Dedifferentiated amniotic fluid mesenchymal stem cell (primary cell): ENCODE data around the gene JAG2.

Experiments
- DNase-seq: peaks from one replicate; pipeline ENCODE4 v3.0.0-alpha.2; 2016; ENCODE audit errors: extremely low spot score

The JAG2 gene

DNA sequence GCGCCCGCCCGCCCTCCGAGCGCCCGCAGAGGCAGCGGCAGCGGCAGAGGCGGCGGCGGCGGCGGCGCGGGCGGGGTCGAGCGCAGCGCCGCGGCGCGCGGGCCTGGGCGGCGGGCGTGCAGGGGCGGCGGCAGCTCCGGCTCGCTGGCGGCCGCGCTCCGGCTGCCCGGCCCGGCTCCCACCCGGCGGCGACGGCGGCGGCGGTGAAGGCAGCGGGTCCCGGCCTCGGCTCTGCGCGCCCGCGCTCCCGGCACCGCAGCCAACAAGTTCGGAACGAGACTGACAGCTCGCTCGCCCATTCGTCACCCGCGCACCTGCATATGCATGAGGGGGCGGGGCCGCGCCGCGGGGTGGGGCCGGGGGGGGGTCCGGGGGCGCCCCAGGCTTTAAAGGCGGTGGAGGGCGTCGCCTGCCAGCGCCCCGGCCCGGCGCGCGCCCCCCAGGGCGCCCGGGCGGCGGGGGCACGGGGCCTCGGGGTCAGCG, at the start of gene JAG2:
Gene JAG2, minus strand, starts transcription at position 281 of the 483 bp plus-strand sequence. CDS start 356 bp downstream, outside the sequence.
- no peak for DNase-seq

DNA sequence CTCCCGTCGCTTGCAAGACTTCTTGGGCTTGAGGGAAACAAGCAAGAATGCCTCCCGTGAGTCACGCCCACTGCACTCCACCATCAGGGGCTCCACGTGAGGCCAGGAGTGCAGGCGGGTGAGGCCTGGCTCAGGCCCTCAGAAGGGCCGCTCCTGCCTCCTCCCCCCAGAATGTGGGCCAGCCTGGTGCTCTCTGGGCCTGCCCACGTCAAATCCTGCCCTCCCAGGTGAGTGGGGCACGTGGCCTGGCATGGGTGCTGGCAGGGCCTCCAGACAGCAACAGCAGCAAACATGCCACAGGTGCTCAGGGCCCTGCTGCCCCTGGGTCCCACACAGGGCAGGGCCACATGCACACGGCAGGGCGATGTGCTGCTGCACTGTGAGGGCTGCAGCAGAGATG, 49.2 kb upstream of the JAG2 start:
- DNase-seq = no peak

DNA sequence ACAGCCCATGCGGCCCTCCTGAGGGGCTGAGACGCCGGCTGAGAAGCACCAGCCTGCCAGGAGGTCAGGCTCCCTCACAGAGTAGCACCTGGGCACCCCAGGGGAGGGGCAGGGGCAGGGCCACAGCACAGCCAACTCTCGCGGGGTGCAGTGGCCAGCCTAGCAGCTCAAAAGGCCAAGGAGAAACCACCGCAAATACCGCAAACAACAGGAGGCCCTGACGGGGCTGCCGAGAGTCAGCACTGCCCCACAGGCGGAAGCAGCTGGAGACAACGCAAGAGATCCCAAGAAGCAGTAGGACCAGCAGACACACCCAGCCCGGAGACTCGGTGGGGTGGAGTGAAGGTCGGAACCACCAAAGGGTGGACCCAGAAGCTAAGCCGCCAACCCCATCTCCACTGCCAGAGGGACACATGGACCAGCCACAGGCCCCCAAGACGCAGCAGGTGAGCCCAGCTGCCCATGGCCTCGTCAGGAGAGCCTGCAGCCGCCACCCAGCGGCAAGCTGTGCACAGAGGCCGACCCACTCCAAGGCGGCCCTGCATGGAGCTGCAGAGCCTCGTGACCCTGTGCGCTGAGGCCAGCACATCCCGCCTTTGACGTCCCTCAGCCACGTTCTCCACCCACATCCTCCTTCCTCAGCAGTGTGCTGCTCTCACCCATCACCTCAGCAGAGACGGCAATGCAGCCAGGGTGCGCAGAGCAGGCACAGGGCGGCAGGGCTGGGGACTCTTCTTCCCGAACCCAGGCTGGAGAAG, 48.1 kb upstream of the JAG2 start:
- no peak for DNase-seq

DNA sequence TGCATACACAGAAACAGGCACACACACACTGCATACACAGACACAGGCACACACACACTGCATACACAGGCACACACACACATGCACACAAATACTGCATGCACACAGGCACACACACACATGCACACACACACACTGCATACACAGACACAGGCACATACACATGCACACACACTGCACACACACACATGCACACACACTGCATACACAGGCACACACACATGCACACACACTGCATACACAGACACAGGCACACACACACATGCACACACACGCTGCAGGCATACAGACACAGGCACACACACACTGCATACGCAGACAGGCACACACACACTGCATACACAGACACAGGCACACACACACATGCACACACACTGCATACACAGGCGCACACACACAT, 47.0 kb upstream of the JAG2 start:
- no peak for DNase-seq

DNA sequence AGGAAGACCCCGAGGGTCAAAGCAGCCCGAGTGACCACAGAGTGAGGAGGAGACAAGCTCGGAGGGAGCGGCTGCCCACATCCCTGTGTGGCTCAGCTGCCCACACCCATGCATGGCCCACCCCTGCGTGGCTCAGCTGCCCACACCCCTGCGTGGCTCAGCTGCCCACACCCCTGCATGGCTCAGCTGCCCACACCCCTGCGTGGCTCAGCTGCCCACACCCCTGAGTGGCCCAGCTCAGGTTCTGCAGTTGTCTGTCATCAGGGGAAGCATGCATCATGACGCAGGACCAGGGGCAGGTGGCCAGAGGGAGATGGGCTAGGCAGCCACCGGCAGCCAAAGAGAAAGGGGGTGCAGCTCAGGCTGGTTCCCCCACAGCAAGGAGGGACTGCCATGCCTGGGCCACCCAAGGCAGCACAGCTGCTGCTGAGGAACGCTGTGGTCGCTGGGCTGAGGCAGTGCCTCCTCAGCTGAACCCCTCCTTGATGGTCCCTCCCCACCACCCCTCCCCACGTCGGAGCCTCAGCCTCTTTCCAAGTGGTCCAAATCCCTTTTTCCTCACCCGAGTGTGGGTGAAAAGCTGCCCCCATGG, 45.8 kb upstream of the JAG2 start:
- DNase-seq = no peak

DNA sequence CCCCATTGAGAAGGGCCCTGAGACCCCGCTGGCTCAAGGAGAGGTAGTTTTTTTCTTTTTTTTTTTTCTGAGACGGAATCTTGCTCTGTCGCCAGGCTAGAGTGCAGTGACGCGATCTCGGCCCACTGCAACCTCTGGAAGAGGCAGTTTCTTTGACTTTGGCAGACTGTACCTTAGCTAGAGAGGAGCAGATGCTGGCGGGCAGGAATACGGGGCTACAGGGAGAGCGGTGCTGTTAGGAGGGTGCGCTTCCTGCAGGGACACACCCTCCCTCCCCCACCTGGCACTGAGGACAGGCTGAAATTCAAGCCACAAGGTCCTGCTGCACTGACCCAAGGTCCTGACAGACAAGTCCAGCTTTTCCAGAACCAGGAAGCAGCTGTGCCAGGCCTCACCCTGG, 44.8 kb upstream of the JAG2 start:
- DNase-seq = no peak

DNA sequence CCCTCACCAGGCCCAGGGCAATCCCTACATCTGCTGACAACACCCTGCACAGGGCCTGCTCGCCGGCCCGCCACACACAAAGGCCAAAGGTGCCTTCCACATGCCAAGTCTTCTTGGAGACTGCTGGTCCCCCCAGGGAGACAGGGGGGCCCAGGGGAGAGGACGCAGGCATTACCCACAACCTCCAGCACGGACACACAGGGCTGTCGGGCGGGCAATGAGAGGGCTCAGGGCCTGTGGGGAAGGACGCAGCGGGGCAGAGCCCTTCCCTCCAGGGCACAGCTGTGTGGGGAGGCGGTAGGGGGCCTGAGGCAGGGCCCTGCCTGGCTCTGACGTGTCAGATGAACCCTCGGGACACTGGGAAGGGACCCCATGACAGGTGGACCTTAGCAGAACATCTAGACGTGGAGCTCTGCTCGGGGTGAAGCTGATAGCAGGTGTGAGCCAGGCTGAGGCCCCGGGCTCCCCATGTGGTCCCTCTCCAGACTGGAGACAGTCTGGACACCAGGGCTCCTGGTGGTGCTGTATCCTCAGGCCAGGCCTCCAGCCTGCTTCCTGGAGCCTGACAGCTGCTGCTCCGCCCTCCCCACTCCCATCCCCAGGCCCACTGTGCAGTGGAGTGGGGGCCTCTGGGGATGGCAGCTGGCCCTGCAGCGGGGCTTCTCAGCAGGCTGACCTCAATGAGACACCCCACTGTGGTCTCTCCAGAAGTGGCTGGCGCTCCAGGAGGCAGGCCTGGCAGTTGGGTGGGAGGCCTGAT, 44.1 kb upstream of the JAG2 start:
- no peak for DNase-seq

DNA sequence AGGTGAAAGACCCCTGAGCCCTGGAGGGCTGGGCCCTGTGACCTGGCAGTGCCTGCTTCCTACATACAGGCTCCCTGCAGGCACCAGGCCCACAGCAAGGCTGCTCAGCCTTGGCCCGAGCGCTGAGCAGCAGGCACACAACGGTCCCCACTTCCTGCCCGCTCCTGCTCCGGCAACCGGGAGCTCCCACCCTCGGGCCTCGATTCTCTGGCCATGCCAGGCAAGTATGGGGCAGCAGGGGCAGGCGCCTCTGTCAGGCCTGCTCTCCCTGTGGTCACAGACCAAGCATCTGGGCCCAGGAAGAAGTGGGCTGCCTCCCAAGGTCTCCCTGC, 43.1 kb upstream of the JAG2 start:
- no peak for DNase-seq

DNA sequence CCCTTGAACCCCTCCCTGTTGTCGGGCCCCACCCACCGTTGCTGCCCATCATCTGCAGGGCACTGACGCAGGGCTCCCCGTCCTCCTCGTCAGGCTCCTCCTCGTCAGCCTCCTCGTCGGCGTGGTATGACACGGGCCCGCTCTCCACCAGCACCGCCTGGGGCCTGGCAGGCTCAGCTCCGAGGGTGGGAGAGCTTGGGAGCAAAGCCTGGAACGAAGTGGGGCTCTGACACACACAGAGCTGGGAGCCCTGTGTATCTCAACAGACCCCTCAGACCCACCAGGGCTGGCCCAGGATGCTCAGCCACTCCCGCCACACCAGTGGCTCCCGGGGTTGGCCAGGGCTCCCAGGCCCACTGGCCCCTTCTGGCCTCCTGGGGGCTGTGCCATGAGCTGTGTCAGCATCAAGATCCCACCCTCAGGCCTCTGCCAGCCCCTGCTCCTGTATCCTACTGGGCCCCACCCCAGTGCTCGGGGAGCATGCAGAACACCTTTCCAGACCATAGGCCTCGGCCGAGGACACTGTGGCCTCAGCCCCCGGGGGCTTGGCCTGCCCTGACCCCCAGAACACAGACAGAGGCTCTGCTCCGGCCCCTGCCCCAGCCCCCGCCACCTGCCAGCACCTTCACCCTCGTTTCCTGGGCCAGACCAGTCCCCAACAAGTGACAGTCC, 42.6 kb upstream of the JAG2 start:
- no peak for DNase-seq

DNA sequence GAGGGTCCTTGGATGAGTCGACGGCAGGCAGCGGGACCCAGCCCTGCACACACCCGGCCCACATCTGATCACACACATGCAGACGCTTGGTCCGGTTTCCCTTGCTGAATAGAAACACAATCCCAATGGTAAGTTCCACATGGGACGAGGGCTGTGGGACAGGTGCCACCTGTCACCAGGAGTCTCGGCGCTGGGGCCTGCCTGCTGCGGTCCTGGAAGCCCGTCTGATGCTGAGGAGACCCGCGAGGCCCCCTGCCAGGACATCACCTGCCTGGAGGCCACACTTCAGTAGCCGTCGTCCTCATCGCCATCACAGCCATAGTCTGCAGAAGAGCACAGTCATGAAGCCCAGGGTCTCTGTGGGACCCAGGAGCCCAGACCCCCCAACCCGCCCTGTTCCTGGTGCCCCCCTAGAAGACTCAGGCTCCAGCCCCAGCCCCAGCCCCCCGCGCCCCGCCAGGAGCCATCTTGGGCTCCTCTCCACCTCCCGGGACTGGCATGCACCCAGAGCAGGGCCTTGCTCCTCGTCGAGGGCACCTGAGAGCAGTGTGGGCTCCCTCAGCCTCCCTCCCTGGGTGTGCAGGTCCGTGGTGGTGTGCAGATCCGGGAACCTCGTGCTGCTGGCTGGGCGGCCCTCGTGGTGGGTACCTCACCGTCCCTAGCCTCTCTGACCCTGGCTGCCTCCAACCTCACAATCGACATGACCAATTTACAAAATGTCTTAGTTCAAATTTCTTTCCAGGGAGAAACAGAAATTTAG, 41.9 kb upstream of the JAG2 start:
- no peak for DNase-seq

DNA sequence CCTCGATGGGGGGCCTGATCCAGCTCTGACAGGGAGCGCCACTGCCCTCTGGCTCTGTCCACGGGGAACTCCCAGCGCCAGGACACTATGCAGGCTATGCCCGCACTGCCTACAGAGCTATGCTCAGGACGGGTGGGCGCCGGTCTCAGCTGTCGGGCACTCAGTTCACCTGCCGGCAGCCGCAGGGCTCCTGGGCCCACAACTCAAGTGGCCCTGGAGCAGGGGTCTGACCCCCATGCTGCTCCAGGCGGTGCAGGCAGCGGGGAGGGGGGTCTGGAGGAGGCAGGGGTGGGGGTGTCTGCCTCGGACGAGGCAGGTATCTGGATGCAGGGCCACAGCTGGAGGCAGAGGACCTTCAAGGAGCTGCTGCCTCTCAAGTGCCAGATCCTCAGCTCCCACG, 41.1 kb upstream of the JAG2 start:
- no peak for DNase-seq

DNA sequence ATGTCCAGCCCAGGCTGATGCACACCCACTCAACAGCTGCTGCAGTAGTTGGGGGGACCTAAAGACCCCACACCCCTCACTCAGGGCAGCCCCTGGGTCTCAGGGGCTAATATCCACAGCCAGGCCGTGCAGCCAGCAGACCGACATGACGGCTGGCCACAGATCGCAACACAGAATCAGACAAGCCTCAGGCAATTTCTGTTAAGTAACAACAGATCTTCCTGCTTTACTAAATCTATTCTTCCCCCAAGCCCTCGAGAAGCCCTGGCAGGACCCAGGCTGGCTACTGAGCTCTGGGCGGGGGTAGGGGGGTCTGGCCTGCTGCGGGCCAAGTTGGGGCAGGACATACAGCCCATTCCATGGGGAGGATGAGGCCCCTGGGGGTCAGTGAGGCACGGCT, 40.5 kb upstream of the JAG2 start:
- DNase-seq = no peak

DNA sequence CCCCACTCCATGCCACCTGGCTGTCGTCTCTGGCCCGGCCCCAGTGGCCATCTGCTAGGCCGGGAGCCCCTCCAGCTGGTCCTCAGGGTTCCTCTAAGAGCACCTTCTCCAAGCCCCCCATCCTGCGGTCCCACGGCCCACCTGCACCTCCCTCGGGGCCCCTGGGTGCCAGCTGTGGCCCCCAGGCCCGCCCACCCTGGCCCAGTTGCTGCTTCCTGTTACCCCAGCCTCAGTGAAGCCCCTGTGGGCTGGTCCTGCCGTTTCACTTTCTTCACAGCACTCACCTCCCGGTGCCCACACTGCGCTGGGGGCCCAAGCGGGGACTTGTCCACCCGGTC, 40.1 kb upstream of the JAG2 start:
- DNase-seq = no peak

DNA sequence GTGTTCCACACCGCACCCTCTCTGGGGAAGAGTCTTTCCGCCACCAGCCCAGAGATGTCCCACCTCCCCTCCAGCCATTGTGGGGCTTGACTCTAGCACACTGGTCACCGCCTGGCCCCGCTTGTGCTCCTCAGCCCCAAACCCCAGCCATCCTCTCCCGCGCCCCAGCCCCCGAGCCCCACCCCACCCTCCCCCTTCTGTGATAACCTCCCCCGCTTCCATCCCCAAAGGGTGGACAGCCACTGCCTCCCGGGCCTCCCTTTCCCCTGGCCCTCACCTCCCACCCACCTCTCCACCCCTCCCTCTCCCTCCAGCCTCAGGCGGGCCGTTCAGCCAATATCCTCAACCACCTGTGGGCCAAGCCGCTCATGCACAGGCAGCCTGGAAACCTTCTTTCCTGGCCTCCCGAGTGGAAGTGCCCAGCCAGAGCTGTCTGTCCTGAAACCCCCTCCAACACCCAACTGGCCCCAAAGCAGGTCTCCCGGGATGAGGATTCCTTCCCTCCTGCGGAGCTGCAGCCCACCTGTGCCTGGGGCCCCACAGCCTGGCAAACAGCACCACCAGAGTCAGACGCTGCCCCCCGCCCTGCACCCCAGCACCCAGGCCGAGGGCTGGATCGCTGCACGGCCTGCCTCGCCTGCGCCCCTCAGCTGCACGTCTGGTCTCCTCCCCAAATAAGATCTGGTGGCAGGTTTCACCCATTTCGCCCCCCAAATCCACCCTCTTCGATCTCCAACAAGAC, 39.6 kb upstream of the JAG2 start:
- DNase-seq = no peak

DNA sequence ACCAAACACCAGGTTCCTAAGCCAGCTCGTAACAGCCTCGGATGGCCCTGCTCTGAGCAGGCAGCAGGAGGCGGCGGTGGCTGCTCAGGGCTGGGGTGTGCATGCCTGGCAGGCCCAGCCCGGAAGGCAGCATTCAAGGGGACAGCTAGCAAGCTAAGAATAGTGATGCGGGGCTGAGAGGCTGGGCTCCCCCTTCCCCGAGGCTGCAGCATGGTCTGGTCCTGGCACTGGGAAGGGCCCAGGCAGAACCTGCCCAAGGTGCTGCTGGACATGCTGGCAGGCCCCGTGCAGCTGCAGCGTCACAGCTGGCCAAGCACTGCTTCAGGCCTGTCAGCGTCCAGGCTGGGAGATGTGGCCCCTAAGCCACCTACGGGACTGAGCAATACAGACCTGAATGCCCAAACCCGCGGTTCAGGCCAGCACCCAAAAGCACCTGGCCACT, 38.9 kb upstream of the JAG2 start:
- no peak for DNase-seq

DNA sequence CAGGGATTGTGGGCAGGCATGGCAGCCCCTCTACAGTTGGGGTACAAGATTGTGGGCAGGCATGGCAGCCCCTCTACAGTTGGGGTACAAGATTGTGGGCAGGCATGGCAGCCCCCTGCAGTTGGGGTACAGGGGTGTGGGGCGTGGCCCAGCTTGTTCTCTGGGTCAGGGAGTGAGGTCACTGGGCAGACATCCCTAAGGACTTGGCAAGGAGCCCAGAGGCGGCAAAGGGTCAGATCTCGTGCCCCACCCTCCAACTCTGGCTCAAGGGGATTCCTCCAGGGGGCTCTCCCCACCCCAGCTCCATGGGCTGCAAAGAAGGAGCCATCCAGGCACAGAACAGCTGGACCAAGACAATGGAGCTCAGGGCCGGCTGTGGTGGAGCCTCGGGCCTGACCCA, 38.3 kb upstream of the JAG2 start:
- DNase-seq = no peak

DNA sequence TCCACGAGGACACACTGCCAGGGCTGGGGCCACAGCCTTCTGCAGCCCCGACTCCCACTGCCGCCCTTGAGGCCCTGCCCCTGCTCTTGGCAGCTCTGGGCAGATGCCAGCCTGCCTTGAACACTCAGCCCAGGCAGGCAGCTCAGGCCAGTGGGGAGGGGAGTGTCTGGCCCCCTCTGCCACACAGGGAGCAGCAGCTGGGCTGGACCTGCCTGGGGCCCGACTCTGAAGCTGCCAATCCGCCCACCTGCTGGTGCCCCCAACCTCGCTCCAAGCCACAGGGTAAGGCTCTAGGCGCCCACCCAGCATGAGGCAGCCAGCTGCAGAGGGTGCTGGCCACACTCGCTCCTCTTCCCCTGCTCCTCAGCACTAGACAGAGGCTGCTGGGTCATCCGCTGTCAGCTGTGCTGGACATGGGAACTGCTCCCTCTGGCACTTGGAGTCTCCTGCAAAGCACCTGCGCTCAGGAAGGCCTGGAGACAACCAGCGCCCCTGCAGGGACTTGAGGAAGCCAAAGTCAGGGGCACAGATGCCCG, 37.2 kb upstream of the JAG2 start:
- DNase-seq = no peak

DNA sequence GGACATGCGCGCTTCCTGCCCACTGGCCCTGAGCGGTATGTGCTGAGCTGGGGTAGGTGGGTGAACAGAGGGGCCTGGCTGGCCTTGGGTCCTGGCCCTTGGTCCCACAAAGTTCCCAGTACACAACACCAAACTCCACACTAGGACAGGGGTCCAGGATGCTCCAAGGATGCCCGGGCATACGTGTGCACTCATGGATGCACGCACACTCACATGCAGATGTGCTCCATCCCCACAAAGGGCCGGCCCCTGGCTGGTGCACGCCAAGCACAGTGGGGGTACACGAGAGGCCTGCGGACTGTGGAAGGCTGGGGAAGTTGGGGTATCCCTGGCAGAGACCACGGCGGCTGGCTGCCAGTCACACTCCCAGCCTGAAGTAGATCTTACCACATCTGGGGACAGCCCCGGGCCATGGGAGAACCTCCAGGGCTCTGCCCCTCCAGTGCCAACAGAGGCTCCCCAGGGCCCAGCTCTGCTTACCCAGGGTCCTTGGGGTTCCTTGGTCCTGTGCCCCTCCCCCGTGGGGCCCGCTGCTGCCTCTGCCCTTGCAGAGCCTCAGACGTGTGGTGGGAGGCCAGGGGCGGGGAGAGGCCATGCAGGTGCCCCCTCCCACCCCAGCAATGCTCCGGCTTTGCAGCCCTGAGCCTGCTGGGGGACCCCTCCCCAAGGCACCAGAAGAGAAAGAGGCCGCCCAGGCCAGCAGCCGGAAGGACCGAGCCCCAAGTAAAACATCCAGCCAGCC, 36.5 kb upstream of the JAG2 start:
- no peak for DNase-seq

DNA sequence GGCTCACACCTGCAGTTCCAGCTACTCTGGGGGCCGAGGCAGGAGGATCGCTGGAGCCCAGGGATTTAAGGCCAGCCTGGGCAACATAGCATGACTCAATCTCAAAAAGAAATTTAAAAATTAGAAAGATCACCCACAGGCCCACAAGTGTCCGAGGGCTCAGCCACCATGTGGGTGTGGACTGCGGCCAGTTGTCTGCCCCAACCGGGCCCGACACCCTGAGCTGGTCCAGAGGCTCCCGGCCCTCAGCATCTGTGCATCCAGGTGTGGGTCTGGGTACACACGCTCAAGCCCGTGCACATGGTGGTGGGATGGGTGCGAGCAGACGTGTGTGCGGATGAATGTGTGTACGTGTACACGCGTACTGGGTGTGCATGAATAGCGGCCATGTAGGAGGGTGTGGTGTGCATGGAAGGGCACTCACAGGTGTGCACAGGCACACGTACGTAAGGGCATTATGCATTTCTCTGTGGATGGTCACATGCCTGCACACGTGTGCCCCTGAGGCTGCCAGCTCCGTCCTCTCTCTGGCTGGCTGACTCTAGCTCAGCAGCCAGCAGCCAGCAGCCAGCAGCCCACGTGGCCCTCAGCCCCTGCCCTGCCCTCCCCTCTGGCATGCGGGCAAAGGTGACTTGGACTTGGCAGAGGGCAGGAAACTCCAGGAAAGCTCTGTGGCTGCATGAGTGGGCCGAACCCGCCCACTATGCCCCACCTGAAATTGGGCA, 35.8 kb upstream of the JAG2 start:
- DNase-seq = no peak
